SK-N-SH (cell line): Measurements from ENCODE around the gene LAMB1. TPM values are rescaled to one million over a fixed set of nuclear protein-coding genes. Genes with fewer than 3 reads are reported as not detected.

Experiments used
- CTCF ChIA-PET: fragments of 300-600, 350-600 bp; formaldehyde crosslinking; extraction: SDS; loops from one replicate; lab custom pipeline; 2021; lab: Yijun Ruan, JAX
- POLR2A ChIA-PET: fragments of 350-600 bp; sonication (Branson Sonifier 250); formaldehyde crosslinking; extraction: SDS; loops from one replicate; lab custom pipeline; 2020; ENCODE audit warnings: antibody characterized with exemption, inconsistent platforms; lab: Yijun Ruan, JAX
- DNase-seq: peaks from one replicate; pipeline ENCODE4 v3.0.0; 2012
- H2AFZ ChIP-seq: fragments of 200-600 bp; sonication (generic); 2 replicates; pipeline ENCODE4 v1.8.1; 2016; ENCODE audit warnings: antibody characterized with exemption, mild to moderate bottlenecking, low read depth
- H3F3A ChIP-seq: fragments of 200-600 bp; sonication (generic); replicated peaks from 2 replicates; pipeline ENCODE3; 2016; ENCODE audit warnings: antibody characterized with exemption, mild to moderate bottlenecking; ENCODE audit not compliant: insufficient read depth
- H3K27ac ChIP-seq, 2 experiments: fragments of 200-500 bp in 1 of 2; fragments of 200-600 bp in 1 of 2; sonication (Bioruptor generic) in 1 of 2; sonication (generic), shearing (Covaris generic) in 1 of 2; 2 replicates each; pipeline versions ENCODE4 v1.5.1 to v1.6.1; 2014 to 2016; ENCODE audit warnings: low read depth in 2 of 2, inconsistent platforms in 1 of 2, low read length in 1 of 2, mild to moderate bottlenecking in 1 of 2, mixed read lengths in 1 of 2
- H3K27me3 ChIP-seq: fragments of 200-600 bp; sonication (generic), shearing (Covaris generic); 2 replicates; pipeline ENCODE4 v1.6.1; 2016; ENCODE audit warnings: mixed run types; ENCODE audit not compliant: insufficient read depth
- H3K36me3 ChIP-seq, 2 experiments: fragments of 200-500 bp in 1 of 2; fragments of 200-600 bp in 1 of 2; sonication (Bioruptor generic) in 1 of 2; sonication (generic) in 1 of 2; replicated peaks in 1 of 2; 2 replicates each; pipeline versions ENCODE3 to v1.5.1; 2014 to 2016; ENCODE audit warnings: low read length in 1 of 2, mild to moderate bottlenecking in 1 of 2; ENCODE audit not compliant: insufficient read depth in 2 of 2, control insufficient read depth in 1 of 2
- H3K4me1 ChIP-seq, 2 experiments: fragments of 200-500 bp in 1 of 2; fragments of 200-600 bp in 1 of 2; sonication (Bioruptor generic) in 1 of 2; sonication (generic), shearing (Covaris generic) in 1 of 2; 2 replicates each; pipeline versions ENCODE4 v1.5.1 to v1.6.1; 2014 to 2016; ENCODE audit warnings: low read depth in 1 of 2, low read length in 1 of 2, mixed run types in 1 of 2; ENCODE audit not compliant: insufficient read depth in 2 of 2, control insufficient read depth in 1 of 2
- H3K4me2 ChIP-seq: fragments of 200-600 bp; sonication (generic), shearing (Covaris generic); 2 replicates; pipeline ENCODE4 v1.6.1; 2017; ENCODE audit warnings: mixed run types
- H3K4me3 ChIP-seq, 2 experiments: fragments of 200-500 bp in 1 of 2; fragments of 200-600 bp in 1 of 2; sonication (Bioruptor generic) in 1 of 2; sonication (generic), shearing (Covaris generic) in 1 of 2; 2 replicates each; pipeline versions ENCODE4 v1.5.1 to v1.8.1; 2014 to 2016; ENCODE audit warnings: low read depth in 2 of 2, inconsistent platforms in 1 of 2, low read length in 1 of 2, mild to moderate bottlenecking in 1 of 2, mixed read lengths in 1 of 2, moderate library complexity in 1 of 2
- H3K79me2 ChIP-seq: fragments of 200-600 bp; sonication (generic); 2 replicates; pipeline ENCODE4 v1.8.1; 2017; ENCODE audit warnings: mild to moderate bottlenecking; ENCODE audit not compliant: insufficient read depth
- H3K9ac ChIP-seq: fragments of 200-600 bp; sonication (generic); 2 replicates; pipeline ENCODE4 v1.6.1; 2017; ENCODE audit warnings: mixed run types
- H3K9me2 ChIP-seq: fragments of 200-600 bp; sonication (generic); 2 replicates; pipeline ENCODE4 v1.6.1; 2017; ENCODE audit warnings: mixed run types
- H3K9me3 ChIP-seq: fragments of 200-600 bp; sonication (generic); 2 replicates; pipeline ENCODE4 v1.6.1; 2017; ENCODE audit warnings: mixed run types, mild to moderate bottlenecking, moderate library complexity
- H4K20me1 ChIP-seq: fragments of 200-600 bp; sonication (generic); 2 replicates; pipeline ENCODE4 v1.6.1; 2017; ENCODE audit warnings: mild to moderate bottlenecking, mixed run types; ENCODE audit not compliant: insufficient read depth
- CTCF ChIP-seq: fragments of 200-600 bp; sonication (generic); IDR thresholded peaks from 2 replicates; pipeline ENCODE4 v1.6.1; 2017; ENCODE audit warnings: antibody characterized with exemption, mild to moderate bottlenecking, moderate library complexity
- EZH2phosphoT487 ChIP-seq: fragments of 200-600 bp; sonication (generic); IDR thresholded peaks from 2 replicates; pipeline ENCODE4 v1.6.1; 2017; ENCODE audit warnings: low read depth, mixed run types, mild to moderate bottlenecking, antibody characterized with exemption, moderate library complexity, borderline replicate concordance
- GATA2 ChIP-seq: sonication (generic); formaldehyde crosslinking; IDR thresholded peaks from 2 replicates; pipeline ENCODE4 v1.5.0; 2020; ENCODE audit warnings: mild to moderate bottlenecking, missing genetic modification reagents
- IRF3 ChIP-seq: fragments of 150-350 bp; IDR thresholded peaks from 2 replicates; pipeline ENCODE4 v1.6.1; 2016; ENCODE audit warnings: mild to moderate bottlenecking, low read depth, low read length
- JUND ChIP-seq: IDR thresholded peaks from 2 replicates; pipeline ENCODE4 v1.4.0; 2012
- MAX ChIP-seq: IDR thresholded peaks from 2 replicates; pipeline ENCODE4 v1.4.0; 2012; ENCODE audit warnings: low read depth
- MEF2A ChIP-seq: IDR thresholded peaks from 2 replicates; pipeline ENCODE4 v1.4.0; 2012; ENCODE audit warnings: low read depth, borderline replicate concordance
- MXI1 ChIP-seq: IDR thresholded peaks from 2 replicates; pipeline ENCODE4 v1.6.1; 2012; ENCODE audit warnings: mild to moderate bottlenecking, low read depth, low read length, improper control_type of control experiment
- NFIC ChIP-seq: IDR thresholded peaks from 2 replicates; pipeline ENCODE4 v1.4.0; 2012; ENCODE audit warnings: borderline replicate concordance
- PBX3 ChIP-seq: IDR thresholded peaks from 2 replicates; pipeline ENCODE4; 2012
- POLR2AphosphoS5 ChIP-seq: IDR thresholded peaks from 2 replicates; pipeline ENCODE4 v1.6.1; 2012; ENCODE audit warnings: low read depth, low read length
- RFX5 ChIP-seq: IDR thresholded peaks from 2 replicates; pipeline ENCODE4 v1.6.1; 2012; ENCODE audit warnings: mild to moderate bottlenecking, improper control_type of control experiment, low read length
- TAF1 ChIP-seq: IDR thresholded peaks from 2 replicates; pipeline ENCODE4 v1.6.1; 2012; ENCODE audit warnings: low read depth, mild to moderate bottlenecking, low read length, moderate library complexity, borderline replicate concordance
- TEAD4 ChIP-seq: IDR thresholded peaks from 2 replicates; pipeline ENCODE4 v1.4.0; 2012; ENCODE audit warnings: mild to moderate bottlenecking, borderline replicate concordance; ENCODE audit not compliant: insufficient read depth
- USF2 ChIP-seq: fragments of 150-350 bp; IDR thresholded peaks from 2 replicates; pipeline ENCODE4 v1.6.1; 2017; ENCODE audit warnings: antibody characterized with exemption, low read length, low read depth, borderline replicate concordance
- YY1 ChIP-seq: IDR thresholded peaks from 2 replicates; pipeline ENCODE4 v1.4.0; 2012; ENCODE audit warnings: low read depth, mild to moderate bottlenecking
- WGBS: methylation state at CpG from one replicate; pipeline ENCODE4 v1.1.6; 2017; ENCODE audit warnings: low lambda C conversion rate; 5-methylcytosine and 5-hydroxymethylcytosine counted together
- polyA plus RNA-seq, 3 experiments: library from polyadenylated mRNA; depleted of rRNA; stranded (reverse); fragments of >200 nt; gene quantifications; 2 replicates each; pipeline ENCODE4 v1.2.3, GENCODE V29; 2012

Gene LAMB1
- polyA plus RNA-seq, 1 of the 3 experiments (the other 2 are of a cell fraction): 435 TPM

GRCh38 chr7:107995184-107996071 lies 7.5 kb downstream of the LAMB1 start (continued):
- TF ChIP-seq USF2: no peak
- peak; percentile 54 for TF ChIP-seq POLR2AphosphoS5
- TF ChIP-seq PBX3: peak; percentile 93
- no peak for TF ChIP-seq EZH2phosphoT487
- peak; percentile 77; the same call in 1 of the 2 replicates for TF ChIP-seq TEAD4
- peak; percentile 96 for TF ChIP-seq NFIC
- no peak for TF ChIP-seq TAF1
- no peak for TF ChIP-seq RFX5

GRCh38 chr7:107994421-107995030 lies 8.4 kb downstream of the LAMB1 start:
- Histone ChIP-seq H3F3A (peaks cover 65% of the 10 kb centered on the region), H3K9me3 (no peaks in the 10 kb centered on the region), H3K4me2 (peak overlapping the region; percentile 72), H3K9ac (no peak overlapping the region; the same call in 1 of the 2 replicates), H3K4me1 (peaks cover 48 to 56% of the 10 kb centered on the region in 2 experiments), H3K36me3 (peaks cover 75 to 79% of the 10 kb centered on the region in 2 experiments), H3K4me3 (no peak overlapping the region), H3K27ac (peak overlapping the region; percentile 93), H2AFZ (no peak overlapping the region), H4K20me1 (peaks cover 6% of the 10 kb centered on the region; the same call in 1 of the 2 replicates), H3K79me2 (peaks cover 61% of the 10 kb centered on the region), H3K9me2 (no peaks in the 10 kb centered on the region), H3K27me3 (no peaks in the 10 kb centered on the region)
- TF ChIP-seq YY1: no peak
- TF ChIP-seq MXI1: no peak
- no peak for TF ChIP-seq MEF2A
- DNase-seq: no peak
- 58% methylated on average over 2 of the region's 2 CpGs for WGBS
- CTCF ChIA-PET: interaction anchor here (0.9 to 5.5 kb wide), 9 partner anchors 9 to 152 kb away, joined by 3 to 27 read pairs (median 3); no protein-coding TSS in a partner anchor
- POLR2A ChIA-PET: no interaction called here

- H3K9me2 ChIP-seq: no peaks in the 10 kb centered on the region
- no peak overlapping the region for H3K4me2 ChIP-seq
- no peak for DNase-seq
- POLR2A ChIA-PET: no interaction called here
- peaks cover 6% of the 10 kb centered on the region; the same call in 1 of the 2 replicates for H4K20me1 ChIP-seq
- WGBS: 88% methylated on average over 1 of the region's 1 CpG
- H3K9ac ChIP-seq: no peak overlapping the region
- CTCF ChIA-PET: interaction anchor here (0.9 to 5.5 kb wide), 6 partner anchors 10 to 152 kb away, joined by 3 to 27 read pairs (median 3); no protein-coding TSS in a partner anchor
- H3K27ac ChIP-seq: peak overlapping the region; percentile 93
- no peak overlapping the region for H3K4me3 ChIP-seq
- no peaks in the 10 kb centered on the region for H3K9me3 ChIP-seq
- peaks cover 42 to 49% of the 10 kb centered on the region in 2 experiments for H3K4me1 ChIP-seq
- peaks cover 58% of the 10 kb centered on the region for H3F3A ChIP-seq
- H3K36me3 ChIP-seq: peaks cover 75 to 79% of the 10 kb centered on the region in 2 experiments
- H2AFZ ChIP-seq: no peak overlapping the region
- peaks cover 61% of the 10 kb centered on the region for H3K79me2 ChIP-seq
- no peaks in the 10 kb centered on the region for H3K27me3 ChIP-seq
- TF ChIP-seq MEF2A: no peak
- TF ChIP-seq CTCF: no peak
- no peak for TF ChIP-seq IRF3
- no peak for TF ChIP-seq TEAD4
- no peak for TF ChIP-seq JUND
- TF ChIP-seq GATA2 (CRISPR knock-in tag): no peak
- no peak for TF ChIP-seq MAX
- TF ChIP-seq USF2: no peak
Measured at GRCh38 chr7:107993891-107994291, 9.1 kb downstream of the LAMB1 start.
